ENCODE measurements around the gene EIF4E1B.

Gene EIF4E1B

GRCh38 chr5:176667637-176668036 lies 37.2 kb downstream of the EIF4E1B start:
- DNase-seq: no peak

GRCh38 chr5:176670449-176670848 lies 40.0 kb downstream of the EIF4E1B start:
- no peak for DNase-seq

DNA sequence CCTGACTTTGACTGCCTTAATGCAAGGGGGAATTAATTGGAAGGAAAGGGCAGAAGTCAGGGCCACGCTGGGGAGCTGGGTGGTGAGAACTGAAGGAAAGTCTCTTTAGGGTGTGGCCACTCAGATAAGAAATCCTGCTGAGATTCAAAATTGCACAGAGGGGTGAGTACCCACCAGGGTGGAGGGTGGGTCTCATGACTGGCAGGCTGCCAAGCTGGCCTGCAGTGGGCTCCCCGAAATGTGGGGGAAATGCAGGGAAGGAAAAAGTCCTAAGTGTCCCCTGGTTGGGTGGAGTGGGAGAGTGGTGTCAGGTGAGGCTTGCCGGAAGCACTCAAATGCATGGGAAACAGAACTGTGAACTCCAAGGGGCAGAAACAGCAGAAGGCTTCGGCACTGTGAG lies 40.9 kb downstream of the EIF4E1B start:
- DNase-seq: no peak

GRCh38 chr5:176671890-176672747 lies 41.6 kb downstream of the EIF4E1B start:
- no peak for DNase-seq

GRCh38 chr5:176673651-176674583 lies 43.4 kb downstream of the EIF4E1B start:
- DNase-seq: no peak

- no peak for DNase-seq
These were observed 44.3 kb downstream of the EIF4E1B start for GRCh38 chr5:176674799-176675198.

GRCh38 chr5:176675676-176676360 lies 45.3 kb downstream of the EIF4E1B start:
- DNase-seq: no peak

DNA sequence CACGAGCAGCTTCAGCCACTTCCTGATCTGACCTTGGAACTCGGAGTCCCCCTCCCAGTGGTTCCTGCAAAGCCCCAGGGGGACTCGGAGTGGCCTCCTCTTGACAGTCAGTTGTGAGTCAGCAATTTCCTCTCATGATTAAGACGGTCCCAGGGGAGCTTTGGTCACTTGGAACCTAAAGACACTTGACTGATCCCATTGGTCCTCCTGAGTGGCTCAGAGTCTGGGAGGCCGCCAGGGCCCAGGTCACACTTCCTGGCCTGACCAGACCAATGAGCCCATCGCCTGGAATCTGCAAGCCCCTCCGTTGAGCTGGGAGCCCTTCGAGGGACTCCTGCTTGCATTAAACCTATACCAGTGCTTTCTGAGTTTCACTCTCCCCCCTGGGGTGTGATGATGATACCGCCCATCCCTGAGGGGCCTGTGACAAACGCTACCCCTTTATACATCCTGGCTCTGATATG lies 45.9 kb downstream of the EIF4E1B start:
- no peak for DNase-seq

- no peak for DNase-seq
These were observed 46.9 kb downstream of the EIF4E1B start for GRCh38 chr5:176677209-176677939.

GRCh38 chr5:176678584-176678983 lies 48.1 kb downstream of the EIF4E1B start:
- no peak for DNase-seq

- DNase-seq: no peak
These were observed 49.1 kb downstream of the EIF4E1B start for GRCh38 chr5:176679365-176680225.

GRCh38 chr5:176680226-176680563 lies 49.7 kb downstream of the EIF4E1B start:
- DNase-seq: no peak

GRCh38 chr5:176682016-176682531 lies 51.6 kb downstream of the EIF4E1B start:
- DNase-seq: no peak

GRCh38 chr5:176685010-176685409 lies 54.5 kb downstream of the EIF4E1B start:
- DNase-seq: no peak

GRCh38 chr5:176687247-176687646 lies 56.8 kb downstream of the EIF4E1B start:
- no peak for DNase-seq

DNA sequence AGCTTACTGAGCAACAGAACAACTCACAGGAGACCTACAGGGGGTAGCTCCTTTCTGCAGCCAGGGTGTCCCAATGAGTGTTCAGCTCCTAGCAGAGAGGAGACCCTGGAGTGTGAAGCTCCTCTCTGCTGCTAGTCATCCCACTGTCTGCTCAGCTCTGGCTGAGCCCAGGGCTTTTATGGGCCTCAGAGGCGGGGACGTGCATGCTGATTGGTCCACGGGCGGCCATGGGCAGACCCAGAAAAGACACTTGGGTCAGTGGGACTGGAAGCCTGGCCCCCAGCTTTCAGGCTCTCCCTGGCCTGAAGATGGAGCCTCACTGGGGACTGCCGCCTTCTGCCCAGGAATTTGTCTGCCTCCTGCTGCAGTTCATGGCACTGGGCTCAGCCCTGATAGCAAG lies 57.4 kb downstream of the EIF4E1B start:
- no peak for DNase-seq

GRCh38 chr5:176690911-176691310 lies 60.4 kb downstream of the EIF4E1B start:
- no peak for DNase-seq

DNA sequence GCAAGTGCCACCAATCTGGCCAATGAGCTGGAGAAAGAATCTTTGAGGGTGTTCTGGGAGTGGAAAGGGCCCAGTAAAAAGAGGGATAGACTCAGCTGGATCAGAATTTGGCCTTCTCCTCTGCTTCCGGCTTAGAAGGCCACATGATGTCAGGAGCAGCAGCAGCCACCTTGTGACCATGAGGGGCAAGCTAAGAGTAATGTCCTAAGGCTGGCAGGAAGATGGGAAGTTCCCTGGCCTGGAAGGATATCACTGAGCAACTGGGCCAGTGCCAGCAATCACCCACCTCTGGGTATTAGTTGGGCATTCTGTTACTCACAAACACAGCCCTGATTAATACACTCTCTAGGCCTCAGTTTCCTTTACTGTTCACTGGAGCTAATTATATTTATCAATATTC lies 61.0 kb downstream of the EIF4E1B start:
- DNase-seq: no peak

DNA sequence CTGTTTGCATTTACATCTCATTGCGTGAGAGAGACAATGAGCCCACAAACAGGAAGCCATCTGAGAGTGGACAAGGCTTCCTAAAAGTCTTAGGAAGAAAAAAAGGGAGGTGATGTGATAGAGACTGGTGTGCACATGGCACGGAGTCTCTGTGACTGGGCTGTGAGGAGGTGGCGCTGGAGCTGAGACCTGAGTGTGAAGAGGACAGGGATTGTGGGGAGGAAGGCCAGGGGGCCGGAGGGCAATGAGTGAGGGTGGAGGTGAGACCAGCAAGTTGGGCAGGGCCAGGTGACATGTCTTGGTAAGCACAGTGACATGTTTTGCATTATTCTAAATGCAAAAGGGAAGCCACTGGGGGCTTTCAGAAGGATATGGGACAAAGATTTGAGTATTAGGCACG lies 61.9 kb downstream of the EIF4E1B start:
- DNase-seq: no peak

DNA sequence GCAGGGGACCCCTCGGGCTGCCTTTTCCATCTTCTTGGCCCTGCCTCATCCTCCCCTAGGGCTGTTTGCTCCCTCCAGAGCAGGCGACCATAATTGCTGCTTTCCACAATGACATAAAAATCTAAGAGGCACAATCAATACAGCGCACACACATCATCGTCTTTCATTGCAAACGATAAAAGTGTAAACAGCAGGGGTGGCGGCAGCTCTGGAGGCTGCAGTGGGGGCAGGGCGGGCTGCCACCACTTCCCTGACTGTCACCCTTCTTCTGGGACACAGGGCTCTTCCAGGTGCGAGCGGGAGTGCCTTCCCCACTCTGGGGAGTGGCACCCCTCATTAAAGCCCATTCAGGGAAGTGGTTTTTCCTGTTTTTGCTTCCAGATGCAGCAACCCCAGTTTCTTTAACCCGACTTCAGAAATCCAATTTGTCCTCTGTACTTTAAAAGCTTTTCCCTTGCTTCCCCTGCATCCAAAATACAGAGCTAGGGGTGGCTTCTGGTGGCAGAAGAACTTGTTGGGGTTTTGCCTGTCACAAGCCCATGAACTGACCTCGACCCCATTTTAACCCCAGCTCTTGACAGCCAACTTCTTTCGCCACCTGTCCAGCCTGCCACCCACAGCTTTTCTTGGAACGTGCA lies 62.5 kb downstream of the EIF4E1B start:
- peak; percentile 42 for DNase-seq

DNA sequence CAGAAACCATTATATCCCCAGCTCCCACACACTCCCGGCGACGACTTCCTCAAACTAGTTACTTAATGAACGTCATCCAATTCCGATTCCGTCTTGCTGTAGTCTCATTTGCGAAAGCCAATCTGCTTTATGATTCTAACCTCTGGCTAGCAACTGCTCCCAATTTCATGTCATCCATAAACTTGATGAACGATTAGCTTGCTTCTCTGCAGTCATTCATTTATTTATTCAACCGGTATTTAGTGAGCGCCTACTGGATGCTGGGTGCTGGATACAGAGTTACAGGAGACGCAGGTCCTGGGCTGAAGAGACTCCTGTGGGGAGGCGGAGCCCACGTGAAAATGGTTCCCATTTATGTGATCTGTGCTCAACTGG lies 63.0 kb downstream of the EIF4E1B start:
- DNase-seq: peak; percentile 25
